Gastroesophageal sphincter (tissue), 3 donors: Measurements from ENCODE around the gene WDR73.

ENCODE experiments used
- CTCF ChIP-seq, 4 experiments: fragments of 200-600 bp in 2 of 4; fragments of 450-650 bp in 2 of 4; sonication (generic) in 1 of 4; IDR thresholded peaks; one replicate each; pipeline ENCODE4 v1.5.1; 2017 to 2019; ENCODE audit warnings: antibody characterized with exemption in 4 of 4, mild to moderate bottlenecking in 2 of 4, moderate library complexity in 2 of 4
- EP300 ChIP-seq: sonication (generic); formaldehyde crosslinking; IDR thresholded peaks from one replicate; pipeline ENCODE4 v1.6.1; 2017; ENCODE audit warnings: antibody characterized with exemption, mild to moderate bottlenecking
- POLR2A ChIP-seq, 2 donors: fragments of 450-650 bp; IDR thresholded peaks; one replicate each; pipeline ENCODE4 v1.6.1; 2017; ENCODE audit warnings: antibody characterized with exemption in 2 of 2, mild to moderate bottlenecking in 2 of 2, moderate library complexity in 1 of 2

- no peak for TF ChIP-seq EP300
- TF ChIP-seq CTCF (IDR thresholded peaks at IDR 0.05), result no peak
- TF ChIP-seq POLR2A (IDR thresholded peaks at IDR 0.05), result no peak
Observed at GRCh38 chr15:84601555-84601838, 52.6 kb downstream of the WDR73 start.
